GOT3 (cell line): ENCODE measurements around the gene IFI44L.

Experiments
- DNase-seq: peaks from one replicate; lab custom pipeline; 2025; ENCODE audit warnings: mixed read lengths; lab: John Stamatoyannopoulos, UW

The IFI44L gene

DNA sequence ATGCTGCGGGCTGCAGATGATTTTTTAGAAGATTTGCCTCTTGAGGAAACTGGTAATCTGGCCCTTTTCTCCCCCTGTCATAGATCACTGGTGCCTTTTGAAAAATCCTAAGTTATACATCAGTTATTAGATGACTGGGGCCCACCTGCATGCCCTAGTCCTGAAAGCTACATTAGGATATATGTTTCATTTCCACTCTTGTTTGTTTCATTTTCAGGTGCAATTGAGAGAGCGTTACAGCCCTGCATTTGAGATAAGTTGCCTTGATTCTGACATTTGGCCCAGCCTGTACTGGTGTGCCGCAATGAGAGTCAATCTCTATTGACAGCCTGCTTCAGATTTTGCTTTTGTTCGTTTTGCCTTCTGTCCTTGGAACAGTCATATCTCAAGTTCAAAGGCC lies 21.3 kb downstream of the IFI44L start:
- no peak for DNase-seq

DNA sequence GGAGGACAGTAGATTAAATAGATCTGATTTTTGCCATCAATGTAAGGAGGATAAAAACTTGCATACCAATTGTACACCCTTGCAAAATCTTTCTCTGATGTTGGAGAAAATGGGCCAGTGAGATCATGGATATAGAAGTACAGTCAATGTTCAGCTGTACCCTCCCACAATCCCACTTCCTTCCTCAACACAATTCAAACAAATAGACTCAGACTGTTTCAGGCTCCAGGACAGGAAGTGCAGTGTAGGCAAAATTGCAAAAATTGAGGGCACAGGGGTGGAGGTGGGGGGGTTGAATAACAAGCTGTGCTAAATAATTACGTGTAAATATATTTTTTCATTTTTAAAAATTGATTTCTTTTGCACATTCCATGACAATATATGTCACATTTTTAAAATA lies 25.5 kb downstream of the IFI44L start:
- no peak for DNase-seq

DNA sequence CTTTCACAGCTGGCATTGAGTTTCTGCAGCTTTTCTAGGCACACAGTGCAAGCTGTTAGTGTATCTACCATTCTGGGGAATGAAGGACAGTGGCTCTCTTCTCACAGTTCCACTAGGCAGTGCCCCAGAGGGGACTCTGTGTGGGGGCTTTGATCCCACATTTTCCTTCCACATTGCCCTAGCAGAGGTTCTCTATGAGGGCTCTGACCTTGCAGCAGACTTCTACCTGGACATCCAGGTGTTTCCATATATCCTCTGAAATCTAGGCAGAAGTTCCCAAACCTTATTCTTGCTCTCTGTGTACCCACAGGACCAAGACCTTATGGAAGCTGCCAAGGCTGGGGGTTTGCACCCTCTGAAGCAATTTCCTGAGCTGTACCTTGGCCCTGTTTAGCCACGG lies 27.0 kb downstream of the IFI44L start:
- no peak for DNase-seq

DNA sequence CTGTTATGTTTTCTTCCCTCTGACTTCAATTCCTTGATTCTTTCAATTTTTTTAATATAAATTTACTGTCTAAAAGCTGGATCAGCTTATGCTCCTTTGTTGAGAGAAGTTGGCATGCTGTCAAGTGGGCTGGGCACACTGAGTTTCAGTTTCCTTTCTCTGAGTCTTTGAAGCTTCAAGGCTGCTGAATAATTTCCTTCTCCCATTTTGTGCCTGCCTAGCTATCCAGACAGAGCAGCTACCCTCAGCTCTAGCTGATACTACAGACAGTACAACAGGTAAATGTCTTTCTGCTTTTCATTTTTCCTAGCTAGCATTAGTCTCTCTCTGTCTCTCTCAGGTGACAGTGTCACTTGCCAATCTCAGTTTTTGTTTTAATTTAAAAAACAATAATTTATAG lies 29.4 kb downstream of the IFI44L start, which contains the start of gene IFI44:
Gene IFI44, plus strand, starts transcription at position 204 of the 400 bp plus-strand sequence. CDS start 365 bp downstream, outside the sequence.
- no peak for DNase-seq

- no peak for DNase-seq
Observed at GRCh38 chr1:78650114-78650660, 29.9 kb downstream of the IFI44L start.

DNA sequence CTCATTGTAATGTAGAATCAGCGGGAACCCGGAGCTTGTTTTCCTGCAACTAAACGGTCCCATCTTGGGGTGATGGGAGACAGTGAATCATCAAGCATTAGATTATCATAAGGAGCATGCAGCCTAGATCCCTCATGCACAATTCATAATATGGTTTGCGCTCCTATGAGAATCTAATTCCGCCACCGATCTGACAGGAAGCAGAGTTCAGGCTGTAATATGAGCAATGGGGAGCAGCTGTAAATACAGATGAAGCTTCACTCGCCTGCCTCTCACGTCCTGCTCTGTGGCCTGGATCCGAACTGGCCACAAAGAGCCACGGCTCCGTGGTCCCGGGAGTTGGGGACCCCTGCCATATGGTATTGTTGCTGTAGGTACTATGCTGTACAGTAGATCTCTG lies 31.0 kb downstream of the IFI44L start:
- DNase-seq, result no peak

DNA sequence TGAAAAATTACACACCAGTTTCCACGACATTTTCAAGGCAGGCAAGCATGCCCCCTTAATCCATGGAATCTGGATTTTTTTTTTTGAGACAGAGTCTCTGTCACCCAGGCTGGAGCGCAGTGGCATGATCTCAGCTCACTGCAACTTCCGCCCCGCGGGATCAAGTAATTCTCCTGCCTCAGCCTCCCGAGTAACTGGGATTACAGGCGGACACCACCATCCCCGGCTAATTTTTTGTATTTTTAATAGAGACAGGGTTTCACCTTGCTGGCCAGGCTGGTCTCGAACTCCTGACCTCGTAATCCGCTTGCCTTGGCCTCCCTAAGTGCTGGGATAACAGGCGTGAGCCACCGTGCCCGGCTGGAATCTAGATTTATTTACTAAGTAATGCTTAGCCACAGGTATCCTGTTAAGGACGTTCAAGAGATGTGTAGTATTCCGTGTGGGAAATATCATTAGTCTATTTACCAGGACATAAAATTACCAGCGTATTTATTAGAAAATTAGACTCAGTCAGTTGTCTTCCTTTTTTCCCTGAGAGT lies 31.8 kb downstream of the IFI44L start:
- no peak for DNase-seq

GRCh38 chr1:78658901-78659300 lies 38.7 kb downstream of the IFI44L start:
- no peak for DNase-seq

GRCh38 chr1:78663923-78664322 lies 43.7 kb downstream of the IFI44L start:
- DNase-seq, result no peak

GRCh38 chr1:78664763-78665162 lies 44.5 kb downstream of the IFI44L start:
- no peak for DNase-seq

GRCh38 chr1:78665809-78666208 lies 45.6 kb downstream of the IFI44L start:
- no peak for DNase-seq

GRCh38 chr1:78667939-78668338 lies 47.7 kb downstream of the IFI44L start:
- DNase-seq, result no peak

DNA sequence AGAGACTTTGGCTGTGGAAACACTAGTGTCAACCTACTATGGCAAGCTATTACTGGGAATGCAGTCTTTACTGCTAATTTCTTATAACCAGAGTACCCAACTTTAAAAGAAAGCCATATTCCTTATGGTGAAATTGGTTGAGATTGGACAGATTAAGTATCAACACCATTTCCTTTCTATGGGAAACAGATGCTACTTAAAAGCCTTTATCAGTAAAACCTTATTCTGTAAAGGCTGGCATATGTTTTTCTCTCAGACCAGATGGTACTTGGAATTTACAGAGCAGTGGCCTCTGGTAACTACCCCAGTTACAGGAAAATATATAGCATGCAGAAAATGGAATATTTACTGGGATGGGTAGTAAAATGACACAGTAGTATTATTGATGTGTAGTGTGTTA lies 48.2 kb downstream of the IFI44L start:
- DNase-seq, result no peak

DNA sequence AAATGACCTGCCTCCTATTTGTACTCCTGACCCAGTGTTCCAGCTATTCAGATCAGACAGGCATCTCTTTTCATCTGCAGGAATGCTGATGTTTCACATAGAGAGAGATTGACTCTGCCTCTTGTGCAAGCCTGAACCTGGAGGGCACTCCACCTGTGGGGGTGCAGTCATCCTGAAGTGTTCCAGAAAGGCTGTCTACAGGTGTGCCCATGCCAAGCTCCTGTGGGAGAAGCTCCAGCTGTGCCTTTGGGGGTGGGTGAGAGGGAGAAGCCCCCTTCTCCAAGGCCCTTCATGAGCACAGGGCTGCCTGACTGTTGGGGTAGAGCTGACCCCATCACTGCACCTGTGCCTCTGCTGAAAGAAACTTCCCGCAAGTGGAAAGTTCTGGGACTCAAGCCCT lies 52.2 kb downstream of the IFI44L start:
- DNase-seq, result no peak

DNA sequence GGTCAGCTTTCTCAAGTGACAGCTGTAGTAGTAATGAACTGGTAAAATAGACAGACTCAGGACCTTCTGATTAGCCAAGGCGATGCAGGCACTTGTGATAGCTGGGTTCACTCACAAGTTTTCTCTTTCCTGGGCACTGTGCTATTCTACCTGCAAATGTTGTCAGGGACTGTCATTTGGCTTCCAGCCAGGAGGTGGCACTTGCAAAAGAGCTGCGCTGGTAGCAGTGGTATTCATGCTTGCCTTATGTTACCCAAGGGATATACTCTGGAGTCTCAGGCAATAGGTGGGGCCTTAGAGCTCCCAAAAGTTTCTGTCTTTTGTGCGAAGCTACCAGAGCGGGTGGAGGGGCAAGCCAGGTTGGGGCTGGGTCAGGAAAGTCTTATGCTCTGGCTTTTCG lies 52.9 kb downstream of the IFI44L start:
- no peak for DNase-seq

- no peak for DNase-seq
Observed at GRCh38 chr1:78676347-78676982, 56.2 kb downstream of the IFI44L start.

GRCh38 chr1:78676993-78677392 lies 56.7 kb downstream of the IFI44L start:
- DNase-seq, result no peak

GRCh38 chr1:78677788-78678187 lies 57.5 kb downstream of the IFI44L start:
- DNase-seq, result no peak

GRCh38 chr1:78678324-78678723 lies 58.1 kb downstream of the IFI44L start:
- no peak for DNase-seq

- no peak for DNase-seq
Observed at GRCh38 chr1:78681265-78681664, 61.0 kb downstream of the IFI44L start.

GRCh38 chr1:78682496-78682895 lies 62.2 kb downstream of the IFI44L start:
- no peak for DNase-seq

DNA sequence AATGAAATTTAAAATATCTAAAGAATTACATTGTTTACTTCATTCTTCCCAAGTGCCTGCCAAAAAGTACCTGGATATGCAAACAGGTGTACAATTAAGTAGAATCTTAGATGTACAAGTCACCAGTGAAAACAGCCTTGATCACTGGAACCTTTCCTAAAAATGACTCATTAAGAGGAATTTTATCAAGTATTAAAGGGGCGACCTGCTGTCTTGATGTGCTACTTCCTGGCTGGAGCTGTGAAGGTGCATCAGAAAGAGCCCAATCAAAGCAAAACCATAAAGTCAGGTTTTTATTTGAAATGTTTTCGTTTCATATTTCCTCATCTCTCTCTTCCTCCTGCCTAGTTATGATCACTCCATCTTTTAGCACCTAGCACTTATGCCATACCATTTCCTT lies 62.8 kb downstream of the IFI44L start:
- no peak for DNase-seq

DNA sequence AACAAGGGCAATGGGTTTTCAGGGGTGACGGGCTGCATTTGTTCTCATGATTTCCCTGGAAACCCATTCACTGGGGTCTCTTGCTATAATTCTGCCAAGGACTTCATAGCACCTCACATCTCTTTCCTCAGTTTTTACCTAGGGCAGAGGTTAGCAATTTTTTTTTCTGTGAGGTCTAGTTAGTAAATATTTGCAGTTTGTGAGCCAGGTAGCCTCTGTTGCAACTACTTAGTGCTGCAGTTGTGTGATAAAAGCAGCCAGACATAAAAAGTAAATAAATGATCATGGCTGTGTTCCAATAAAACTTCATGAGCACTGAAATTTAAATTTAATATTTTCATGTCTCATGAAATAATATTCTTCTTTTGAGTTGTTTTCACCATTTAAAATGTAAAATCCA lies 67.1 kb downstream of the IFI44L start:
- DNase-seq, result no peak

- DNase-seq, result no peak
Observed at GRCh38 chr1:78687914-78688313, 67.7 kb downstream of the IFI44L start.
